Activated T-cell treated with anti-CD3 and anti-CD28 coated beads, Interleukin-2, amount 50 U/mL, for 72 hours (primary cell): Measurements from ENCODE around the gene LNPK. TPM values are rescaled to one million over a fixed set of nuclear protein-coding genes. Genes with fewer than 3 reads are reported as not detected.
"Not testable (repeated sequence)": the region's sequence is repeated elsewhere in the genome, so short reads cannot be mapped to it uniquely, and the experiment has no call there.

Source experiments
- ATAC-seq, 2 donors: fragments of 150-1000 bp; cut with Tn5 transposase; replicated peaks in 1 of 2; 2 replicates each; pipeline ENCODE4 v1.10.0; 2021; ENCODE audit warnings: moderate library complexity in 2 of 2, mild to moderate bottlenecking in 1 of 2
- DNase-seq, 2 donors: peaks; one replicate each; pipeline ENCODE4 v3.0.0; 2021 to 2022; ENCODE audit warnings: mixed read lengths in 1 of 2
- H3K27ac Mint-ChIP-seq: one replicate; pipeline ENCODE4 v1.8.0; 2022; ENCODE audit warnings: mild to moderate bottlenecking, moderate library complexity, mixed read lengths
- H3K27me3 Mint-ChIP-seq: one replicate; pipeline ENCODE4 v1.8.0; 2022; ENCODE audit warnings: low read depth, mixed read lengths
- H3K36me3 Mint-ChIP-seq, 2 donors: one replicate each; pipeline ENCODE4 v1.8.0; 2022; ENCODE audit warnings: mixed read lengths in 2 of 2, mild to moderate bottlenecking in 1 of 2; ENCODE audit not compliant: insufficient read depth in 2 of 2
- H3K4me1 Mint-ChIP-seq: one replicate; pipeline ENCODE4 v1.8.0; 2022; ENCODE audit warnings: low read depth, mixed read lengths
- H3K4me3 Mint-ChIP-seq, 2 donors: one replicate each; pipeline ENCODE4 v1.8.0; 2022; ENCODE audit warnings: mild to moderate bottlenecking in 2 of 2, mixed read lengths in 2 of 2, moderate library complexity in 2 of 2
- H3K9me3 Mint-ChIP-seq, 2 donors: one replicate each; pipeline ENCODE4 v1.8.0; 2022; ENCODE audit warnings: mixed read lengths in 2 of 2
- total RNA-seq, 2 donors: library from RNA; stranded (reverse); gene quantifications; one replicate each; pipeline ENCODE4 v1.2.3, GENCODE V29; 2022

The LNPK gene
- total RNA-seq, 2 donors from 2014 or later, result 26.5 to 29.6 TPM

DNA sequence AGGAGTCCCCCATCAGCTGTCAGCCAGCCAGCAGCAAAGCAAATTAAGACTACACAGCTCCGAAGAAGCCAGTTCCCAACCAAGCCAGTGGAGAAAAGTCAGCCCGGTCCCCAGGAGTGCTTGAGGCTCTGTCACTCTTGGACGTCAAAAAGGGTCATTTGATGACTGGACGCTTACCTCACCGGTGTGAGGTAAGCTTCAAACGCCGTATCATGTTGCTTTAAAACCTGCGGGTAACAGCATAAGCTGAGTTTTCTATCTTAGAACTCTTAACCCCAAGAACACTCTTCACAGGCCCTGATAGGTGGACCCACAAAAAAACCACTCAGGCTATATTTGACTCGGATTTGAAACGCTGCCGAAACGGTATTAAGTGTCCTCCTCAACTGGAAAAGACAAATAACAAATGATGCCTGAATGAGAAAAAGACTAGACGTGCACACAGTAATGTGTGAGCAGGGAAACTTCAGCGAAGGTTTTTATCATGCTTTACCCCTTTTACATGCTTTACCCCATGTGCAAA lies 682 bp upstream of the LNPK start:
- peak; percentile 17 to 28 for ATAC-seq
- Mint-ChIP-seq H3K27me3 (peaks cover 8% of the 10 kb centered on the region), H3K9me3 (no peaks in the 10 kb centered on the region), H3K27ac (peak overlapping the region; percentile 97), H3K4me1 (peaks cover 34% of the 10 kb centered on the region), H3K4me3 (peak overlapping the region; percentile 95 to 99), H3K36me3 (no peaks in the 10 kb centered on the region)
- peak in 1 of 2 donors; percentile 7 for DNase-seq

DNA sequence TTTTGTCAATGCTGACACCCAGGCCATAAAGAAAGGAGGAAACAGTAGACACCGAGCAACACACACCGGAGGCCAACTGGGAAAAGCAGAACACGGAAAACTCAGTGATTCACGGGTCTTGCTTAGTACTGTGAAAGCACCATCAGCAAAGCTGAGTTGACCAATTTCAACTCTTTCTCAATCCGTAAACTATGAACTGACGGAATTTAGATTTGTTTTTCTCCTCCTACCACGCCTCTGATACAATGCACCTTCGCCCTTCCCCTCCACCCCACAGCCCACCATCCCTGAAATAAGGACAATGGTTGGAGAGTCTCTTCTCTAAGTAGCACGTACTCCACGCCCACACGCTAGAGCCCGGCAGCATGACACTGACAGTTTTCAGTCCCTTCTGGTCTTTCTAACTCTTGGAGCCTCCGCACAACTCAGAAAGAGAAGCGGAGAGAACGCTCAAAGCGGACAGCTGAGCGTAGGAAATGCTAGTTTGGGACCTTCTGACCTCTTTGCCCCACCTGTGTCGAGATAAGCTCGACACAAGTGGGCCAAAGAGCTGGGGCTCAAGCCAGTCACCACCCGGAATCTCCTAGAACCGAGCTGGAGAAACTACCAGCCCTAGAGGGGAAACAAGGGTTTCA lies 669 bp downstream of the LNPK start:
- DNase-seq (peak; percentile 53 to 69), ATAC-seq (peak; percentile 42 to 48)
- peaks cover 8% of the 10 kb centered on the region for H3K27me3 Mint-ChIP-seq
- peaks cover 34% of the 10 kb centered on the region for H3K4me1 Mint-ChIP-seq
- H3K9me3 Mint-ChIP-seq, result no peaks in the 10 kb centered on the region
- H3K4me3 Mint-ChIP-seq, result peak overlapping the region; percentile 95 to 99
- peak overlapping the region; percentile 78 for H3K27ac Mint-ChIP-seq
- H3K36me3 Mint-ChIP-seq, result no peaks in the 10 kb centered on the region

DNA sequence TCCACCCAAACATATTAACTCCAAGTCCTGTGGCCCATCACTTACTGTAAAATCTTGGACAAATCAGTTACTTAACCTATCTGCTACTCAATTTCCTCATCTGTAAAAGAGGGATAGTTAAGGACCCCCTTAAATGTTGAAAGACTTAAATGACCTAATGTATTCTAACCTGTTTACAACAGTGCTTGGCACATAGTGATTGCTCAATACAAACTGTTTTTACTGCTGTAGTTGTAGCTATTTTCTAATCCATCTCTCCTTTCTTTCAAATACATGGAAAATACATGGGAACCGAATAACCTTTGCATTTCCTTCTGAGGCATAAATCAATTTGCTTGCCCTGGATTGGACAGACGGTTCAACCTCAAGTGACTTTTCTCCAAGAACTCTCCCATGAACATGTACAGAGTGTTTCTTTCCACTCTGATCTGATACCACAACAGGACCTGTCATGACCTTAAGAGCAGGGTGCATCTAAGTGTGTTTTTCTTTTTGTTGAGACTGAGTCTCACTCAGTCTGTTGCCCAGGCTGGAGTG lies 2.7 kb downstream of the LNPK start:
- H3K27me3 Mint-ChIP-seq, result peaks cover 8% of the 10 kb centered on the region
- no peaks in the 10 kb centered on the region for H3K9me3 Mint-ChIP-seq
- no peaks in the 10 kb centered on the region for H3K36me3 Mint-ChIP-seq
- DNase-seq (no peak), ATAC-seq (no peak)
- peaks cover 34% of the 10 kb centered on the region for H3K4me1 Mint-ChIP-seq
- H3K27ac Mint-ChIP-seq, result no peak overlapping the region
- H3K4me3 Mint-ChIP-seq, result no peak overlapping the region

DNA sequence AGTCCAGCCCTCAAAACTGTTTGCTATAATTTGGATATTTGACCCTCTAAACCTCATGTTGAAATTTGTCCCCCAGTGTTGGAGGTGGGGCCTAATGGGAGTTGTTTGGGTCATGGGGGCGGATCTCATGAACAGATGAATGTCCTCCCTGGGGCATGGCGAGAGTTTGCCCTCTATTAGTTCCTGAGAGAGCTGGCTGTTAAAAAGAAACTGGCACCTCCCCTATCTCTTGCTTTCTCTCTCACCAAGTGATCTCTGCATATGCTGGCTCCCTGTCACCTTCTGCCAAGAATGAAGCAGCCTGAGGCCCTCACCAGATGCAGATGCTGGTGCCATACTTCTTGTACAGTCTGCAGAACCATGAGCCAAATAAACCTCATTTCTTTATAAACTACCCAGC lies 12.0 kb downstream of the LNPK start:
- Mint-ChIP-seq H3K9me3 (no peaks in the 10 kb centered on the region), H3K27ac (no peak overlapping the region), H3K4me1 (no peaks in the 10 kb centered on the region), H3K27me3 (no peaks in the 10 kb centered on the region), H3K36me3 (peaks cover under 1 to 14% of the 10 kb centered on the region in 2 donors), H3K4me3 (no peak overlapping the region)
- ATAC-seq (no peak), DNase-seq (no peak)

DNA sequence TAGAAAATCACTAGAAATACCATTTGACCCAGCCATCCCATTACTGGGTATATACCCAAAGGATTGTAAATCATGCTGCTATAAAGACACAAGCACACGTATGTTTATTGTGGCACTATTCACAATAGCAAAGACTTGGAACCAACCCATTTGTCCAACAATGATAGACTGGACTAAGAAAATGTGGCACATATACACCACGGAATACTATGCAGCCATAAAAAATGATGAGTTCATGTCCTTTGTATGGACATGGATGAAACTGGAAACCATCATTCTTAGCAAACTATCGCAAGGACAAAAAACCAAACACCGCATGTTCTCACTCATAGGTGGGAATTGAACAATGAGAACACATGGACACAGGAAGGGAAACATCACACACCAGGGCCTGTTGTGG lies 14.9 kb downstream of the LNPK start:
- ATAC-seq, H3K4me1 Mint-ChIP-seq, H3K4me3 Mint-ChIP-seq, H3K27ac Mint-ChIP-seq, H3K9me3 Mint-ChIP-seq, H3K27me3 Mint-ChIP-seq, DNase-seq: not testable (repeated sequence)
- H3K36me3 Mint-ChIP-seq, result peaks cover 3 to 18% of the 10 kb centered on the region in 2 donors

DNA sequence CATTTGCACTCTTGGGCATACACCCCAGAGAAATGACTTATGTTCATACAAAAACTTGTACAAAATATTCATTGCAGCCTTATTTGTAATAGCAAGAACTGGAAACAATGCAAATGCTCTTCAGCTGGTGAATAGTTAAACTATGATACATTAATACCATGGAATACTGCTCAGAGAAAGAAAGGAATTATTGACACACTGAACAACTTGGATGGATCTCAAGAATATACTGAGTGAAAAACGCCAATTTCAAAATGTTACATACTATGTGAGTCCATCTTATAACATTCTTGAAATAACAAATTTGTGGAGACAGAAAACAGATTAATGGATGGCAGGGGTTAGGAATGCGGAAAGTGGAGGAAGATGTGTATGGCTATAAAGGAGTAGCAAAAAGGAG lies 17.2 kb downstream of the LNPK start:
- ATAC-seq (no peak), DNase-seq (no peak)
- H3K4me1 Mint-ChIP-seq, result no peaks in the 10 kb centered on the region
- no peaks in the 10 kb centered on the region for H3K9me3 Mint-ChIP-seq
- no peak overlapping the region for H3K27ac Mint-ChIP-seq
- H3K36me3 Mint-ChIP-seq, result peaks cover 3 to 15% of the 10 kb centered on the region in 2 donors
- no peak overlapping the region for H3K4me3 Mint-ChIP-seq
- H3K27me3 Mint-ChIP-seq, result no peaks in the 10 kb centered on the region

DNA sequence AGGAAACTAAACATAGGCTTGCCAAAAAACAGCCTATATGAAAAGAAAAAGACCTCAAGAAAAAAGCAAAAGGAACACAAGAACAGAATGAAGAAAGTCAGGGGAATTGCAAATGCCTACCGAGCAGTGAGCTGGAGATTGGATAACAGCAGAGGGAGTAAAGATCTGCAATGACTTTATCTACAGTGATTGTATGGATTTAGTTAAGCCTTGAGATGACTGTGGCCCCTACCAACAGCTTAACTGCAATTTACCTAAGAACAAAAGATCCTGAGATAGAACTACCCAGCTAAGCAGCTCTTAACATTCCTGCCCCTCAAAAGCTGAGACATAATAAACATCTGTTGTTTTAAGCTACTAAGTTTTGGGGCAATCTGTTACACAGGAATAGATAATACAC lies 20.5 kb downstream of the LNPK start:
- no peak overlapping the region for H3K27ac Mint-ChIP-seq
- ATAC-seq, result no peak
- H3K36me3 Mint-ChIP-seq, result peaks cover 10 to 15% of the 10 kb centered on the region in 2 donors

DNA sequence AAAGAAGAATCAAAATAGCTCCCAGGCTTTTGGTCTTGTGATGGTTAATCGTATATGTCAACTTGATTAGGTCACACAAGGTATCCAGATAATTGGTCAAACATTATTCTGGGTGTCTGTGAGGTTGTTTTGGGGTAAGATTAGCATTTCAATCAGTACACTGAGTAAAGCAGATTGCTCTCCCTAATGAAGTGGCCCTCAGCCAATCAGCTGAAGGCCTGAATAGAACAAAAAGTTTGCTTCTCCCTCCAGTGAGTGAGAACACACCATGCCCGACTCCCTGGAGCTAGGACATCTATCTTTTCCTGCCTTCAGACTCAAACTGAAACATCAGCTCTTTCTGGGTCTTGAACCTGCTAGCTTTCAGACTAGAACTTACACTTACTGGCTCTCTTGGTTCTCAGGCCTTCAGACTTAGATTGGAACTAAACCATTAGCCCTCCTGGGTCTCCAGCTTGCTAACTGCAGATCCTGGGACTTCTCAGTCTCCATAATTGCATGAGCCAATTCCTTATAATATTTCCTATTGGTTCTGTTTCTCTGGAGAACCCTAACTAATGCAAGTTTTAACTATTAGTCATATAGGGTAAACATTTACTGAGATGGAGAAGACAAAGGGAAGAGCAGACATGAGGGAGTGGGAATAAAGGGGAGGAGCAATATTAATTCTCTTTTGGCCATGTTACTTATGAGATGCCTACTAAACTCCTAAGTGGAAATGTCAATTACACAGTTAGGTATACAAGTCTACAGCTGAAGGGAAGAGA lies 25.5 kb downstream of the LNPK start:
- no peak for ATAC-seq
- H3K9me3 Mint-ChIP-seq, result peaks cover 0 to 1% of the 10 kb centered on the region in 2 donors
- peaks cover 9 to 17% of the 10 kb centered on the region in 2 donors for H3K36me3 Mint-ChIP-seq
- no peak for DNase-seq
- no peaks in the 10 kb centered on the region for H3K27me3 Mint-ChIP-seq
- H3K27ac Mint-ChIP-seq, result no peak overlapping the region
- H3K4me1 Mint-ChIP-seq, result no peaks in the 10 kb centered on the region
- H3K4me3 Mint-ChIP-seq, result no peak overlapping the region

More for the DNA sequence above, 20.5 kb downstream of the LNPK start:
- Mint-ChIP-seq H3K9me3 (no peaks in the 10 kb centered on the region), H3K4me3 (no peak overlapping the region), H3K4me1 (no peaks in the 10 kb centered on the region), H3K27me3 (no peaks in the 10 kb centered on the region)
- no peak for DNase-seq

DNA sequence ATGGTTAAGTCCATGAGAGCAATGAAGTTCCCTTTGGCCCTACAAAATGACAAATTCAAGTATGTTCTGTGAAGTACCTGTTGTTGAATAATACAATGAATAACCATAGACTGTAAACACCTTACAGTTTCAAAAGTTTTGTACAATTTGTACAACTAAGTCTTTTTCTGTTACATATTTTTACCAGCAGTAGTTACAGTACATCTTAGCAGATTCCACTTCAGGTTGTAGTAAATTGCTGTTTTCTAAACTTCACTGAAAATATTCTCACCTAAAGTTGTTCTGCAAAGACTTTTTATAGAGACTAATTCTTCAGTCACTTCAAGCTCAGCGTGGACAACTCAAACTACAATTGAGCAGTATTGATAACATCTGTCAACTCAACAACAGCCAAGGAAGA lies 28.7 kb downstream of the LNPK start:
- no peak for DNase-seq
- Mint-ChIP-seq H3K27me3 (no peaks in the 10 kb centered on the region), H3K4me1 (no peaks in the 10 kb centered on the region), H3K27ac (no peak overlapping the region), H3K4me3 (no peak overlapping the region), H3K36me3 (peaks cover 11 to 16% of the 10 kb centered on the region in 2 donors), H3K9me3 (peaks cover 0 to 1% of the 10 kb centered on the region in 2 donors)
- no peak for ATAC-seq

DNA sequence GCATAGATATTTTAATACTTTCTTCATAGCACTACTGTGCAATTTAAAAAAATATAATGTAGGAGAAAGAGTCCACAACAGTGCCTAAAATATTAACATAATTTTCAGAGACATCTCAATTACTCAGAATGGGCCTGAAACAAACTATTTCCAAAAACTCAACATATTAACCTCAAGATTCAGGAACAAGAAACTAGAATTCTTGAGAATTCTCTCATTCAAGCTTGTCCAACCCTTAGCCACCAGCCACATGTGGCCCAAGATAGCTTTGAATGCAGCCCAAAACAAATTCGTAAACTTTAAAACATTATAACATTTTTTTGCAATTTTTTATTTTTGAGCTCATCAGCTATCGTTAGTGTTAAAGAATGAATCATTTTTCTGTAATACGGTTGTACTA lies 35.2 kb downstream of the LNPK start:
- Mint-ChIP-seq H3K36me3 (peaks cover 13 to 19% of the 10 kb centered on the region in 2 donors), H3K9me3 (peaks cover 0 to 2% of the 10 kb centered on the region in 2 donors), H3K27me3 (no peaks in the 10 kb centered on the region), H3K27ac (no peak overlapping the region), H3K4me1 (no peaks in the 10 kb centered on the region), H3K4me3 (no peak overlapping the region)
- ATAC-seq (no peak), DNase-seq (no peak)

DNA sequence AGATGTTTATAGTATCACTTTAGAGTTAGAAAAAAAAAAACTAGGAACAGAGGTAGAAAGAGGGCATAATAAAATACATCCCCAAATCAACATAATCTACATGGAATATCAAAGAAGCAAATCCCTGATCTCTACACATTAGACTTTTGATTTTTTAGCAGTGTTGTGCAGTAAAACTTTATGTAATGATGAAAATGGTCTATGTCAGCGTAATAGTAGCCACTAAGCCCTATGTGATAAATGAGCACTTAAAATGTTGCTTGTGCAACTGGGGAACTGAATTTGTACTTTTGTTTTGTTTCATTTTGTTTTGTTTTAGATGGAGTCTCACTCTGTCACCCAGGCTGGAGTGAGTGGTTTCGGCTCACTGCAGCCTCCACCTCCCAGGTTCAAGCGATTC lies 36.3 kb downstream of the LNPK start:
- Mint-ChIP-seq H3K27me3 (no peaks in the 10 kb centered on the region), H3K36me3 (peaks cover 15 to 28% of the 10 kb centered on the region in 2 donors), H3K9me3 (peaks cover 0 to 2% of the 10 kb centered on the region in 2 donors), H3K4me1 (no peaks in the 10 kb centered on the region), H3K4me3 (no peak overlapping the region), H3K27ac (no peak overlapping the region)
- ATAC-seq, result no peak
- no peak for DNase-seq

DNA sequence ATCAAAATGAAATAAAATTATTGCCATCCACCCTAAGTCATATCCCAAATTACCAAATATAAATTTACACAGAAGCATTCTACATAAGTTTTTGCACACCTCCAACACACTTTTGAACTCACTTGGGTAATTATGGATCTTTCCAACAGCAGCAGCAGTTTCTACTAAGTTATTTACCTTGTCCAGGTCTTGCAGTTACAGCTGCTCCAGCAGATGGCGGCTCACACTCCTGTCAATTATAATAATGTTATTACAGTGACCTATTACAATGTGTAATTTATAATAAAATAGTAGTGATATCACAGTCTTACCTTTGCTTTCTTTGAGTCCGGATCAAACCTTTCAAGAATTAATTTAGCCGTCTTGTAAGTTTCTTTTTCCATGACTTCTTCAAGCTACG lies 37.9 kb downstream of the LNPK start:
- DNase-seq (no peak), ATAC-seq (no peak)
- H3K4me3 Mint-ChIP-seq, result no peak overlapping the region
- H3K9me3 Mint-ChIP-seq, result peaks cover 0 to 2% of the 10 kb centered on the region in 2 donors
- no peaks in the 10 kb centered on the region for H3K27me3 Mint-ChIP-seq
- no peak overlapping the region for H3K27ac Mint-ChIP-seq
- peaks cover 12 to 34% of the 10 kb centered on the region in 2 donors for H3K36me3 Mint-ChIP-seq
- H3K4me1 Mint-ChIP-seq, result no peaks in the 10 kb centered on the region

DNA sequence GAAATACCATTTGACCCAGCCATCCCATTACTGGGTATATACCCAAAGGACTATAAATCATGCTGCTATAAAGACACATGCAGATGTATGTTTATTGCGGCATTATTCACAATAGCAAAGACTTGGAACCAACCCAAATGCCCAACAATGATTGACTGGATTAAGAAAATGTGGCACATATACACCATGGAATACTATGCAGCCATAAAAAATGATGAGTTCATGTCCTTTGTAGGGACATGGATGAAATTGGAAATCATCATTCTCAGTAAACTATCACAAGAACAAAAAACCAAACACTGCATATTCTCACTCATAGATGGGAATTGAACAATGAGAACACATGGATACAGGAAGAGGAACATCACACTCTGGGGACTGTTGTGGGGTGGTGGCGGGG lies 38.9 kb downstream of the LNPK start:
- H3K27ac Mint-ChIP-seq, H3K4me1 Mint-ChIP-seq, DNase-seq, ATAC-seq, H3K4me3 Mint-ChIP-seq, H3K9me3 Mint-ChIP-seq, H3K27me3 Mint-ChIP-seq: not testable (repeated sequence)
- peaks cover 17 to 42% of the 10 kb centered on the region in 2 donors for H3K36me3 Mint-ChIP-seq
